Skin epidermis (tissue), 12 donors: ENCODE results near the gene OR52E1.

Experiments used
- H3K27ac ChIP-seq, 21 experiments: fragments of 200-600 bp; sonication (generic) in 11 of 21; one replicate each; pipeline ENCODE4 v1.5.0; 2020; ENCODE audit warnings: mild to moderate bottlenecking in 3 of 21, inconsistent platforms in 2 of 21, moderate library complexity in 2 of 21
- H3K4me3 ChIP-seq, 7 experiments: fragments of 200-600 bp; sonication (generic) in 2 of 7; one replicate each; pipeline ENCODE4 v1.5.0; 2020; ENCODE audit warnings: inconsistent platforms in 2 of 7, mild to moderate bottlenecking in 2 of 7, moderate library complexity in 1 of 7

Gene OR52E1

DNA sequence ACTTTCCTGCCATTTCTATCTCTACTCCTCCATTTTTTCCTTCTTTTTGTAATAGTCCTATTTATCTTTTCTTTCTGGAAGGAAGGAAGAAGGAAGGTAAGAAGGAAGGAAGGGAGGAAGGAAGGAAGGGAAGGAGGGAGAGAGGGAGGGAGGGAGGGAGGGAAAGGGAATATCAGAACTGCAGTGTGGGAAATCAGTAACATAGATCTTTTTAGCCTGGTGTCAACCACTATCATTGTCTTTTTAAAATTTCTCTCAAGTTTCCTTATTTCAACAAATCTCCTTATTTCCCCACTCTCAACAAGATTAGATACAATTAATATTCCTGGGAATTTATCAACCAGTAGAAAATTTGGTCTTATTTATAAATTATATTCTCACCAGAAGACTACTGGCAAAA lies 33.7 kb downstream of the OR52E1 start:
- Histone ChIP-seq H3K27ac (no peak overlapping the region), H3K4me3 (no peak overlapping the region)

DNA sequence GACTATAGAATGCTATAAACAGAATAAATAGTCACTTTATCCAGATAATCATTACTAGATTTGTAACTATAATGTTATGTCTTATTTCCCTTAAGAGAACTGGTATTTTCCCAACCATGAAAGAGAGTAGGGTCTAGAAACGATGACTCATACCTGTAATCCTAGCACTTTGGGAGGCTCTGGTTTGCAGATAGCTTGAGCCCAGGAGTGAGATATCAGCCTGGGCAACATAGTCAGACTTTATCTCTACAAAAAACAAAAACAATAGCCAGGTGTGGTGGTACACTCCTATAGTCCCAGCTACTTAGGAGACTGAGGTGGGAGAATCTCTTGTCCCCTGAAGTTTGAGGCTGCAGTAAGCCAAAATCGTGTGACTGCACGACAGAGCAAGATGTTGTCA lies 37.9 kb downstream of the OR52E1 start:
- Histone ChIP-seq H3K27ac (no peak overlapping the region), H3K4me3 (no peak overlapping the region)

DNA sequence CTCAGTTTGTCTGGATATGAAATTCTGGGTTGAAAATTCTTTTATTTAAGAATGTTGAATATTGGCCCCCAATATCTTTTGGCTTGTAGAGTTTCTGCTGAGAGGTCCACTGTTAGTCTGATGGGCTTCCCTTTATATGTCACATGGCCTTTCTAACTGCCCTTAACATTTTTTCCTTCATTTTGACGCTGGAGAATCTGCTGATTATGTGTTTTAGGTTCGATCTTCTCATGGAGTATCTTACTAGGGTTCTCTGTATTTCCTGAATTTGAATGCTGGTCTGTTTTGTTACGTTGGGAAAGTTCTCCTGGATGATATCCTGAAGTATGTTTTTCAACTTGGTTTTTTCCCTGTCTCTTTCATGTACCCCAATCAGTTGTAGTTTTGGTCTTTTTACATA lies 46.0 kb downstream of the OR52E1 start:
- Histone ChIP-seq H3K4me3 (no peak overlapping the region), H3K27ac (no peak overlapping the region)

DNA sequence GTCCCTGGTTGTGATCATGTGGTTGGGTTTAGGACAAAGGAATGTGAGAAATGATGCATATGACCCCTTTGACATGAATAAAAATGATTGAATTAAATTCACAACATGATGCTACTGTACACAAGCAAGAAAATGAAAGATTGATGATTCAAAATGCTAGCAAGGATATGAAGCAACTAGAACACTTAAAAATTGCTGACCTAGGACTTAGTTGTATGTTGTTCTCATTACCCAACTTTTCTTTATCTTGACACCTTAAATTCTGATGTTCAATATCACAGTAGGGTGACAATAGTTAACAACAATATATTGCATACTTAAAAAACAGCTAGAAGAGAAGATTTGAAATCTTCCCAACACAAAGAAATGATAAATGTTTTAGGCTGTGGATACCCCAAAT lies 48.2 kb downstream of the OR52E1 start:
- Histone ChIP-seq H3K27ac (no peak overlapping the region), H3K4me3 (no peak overlapping the region)

DNA sequence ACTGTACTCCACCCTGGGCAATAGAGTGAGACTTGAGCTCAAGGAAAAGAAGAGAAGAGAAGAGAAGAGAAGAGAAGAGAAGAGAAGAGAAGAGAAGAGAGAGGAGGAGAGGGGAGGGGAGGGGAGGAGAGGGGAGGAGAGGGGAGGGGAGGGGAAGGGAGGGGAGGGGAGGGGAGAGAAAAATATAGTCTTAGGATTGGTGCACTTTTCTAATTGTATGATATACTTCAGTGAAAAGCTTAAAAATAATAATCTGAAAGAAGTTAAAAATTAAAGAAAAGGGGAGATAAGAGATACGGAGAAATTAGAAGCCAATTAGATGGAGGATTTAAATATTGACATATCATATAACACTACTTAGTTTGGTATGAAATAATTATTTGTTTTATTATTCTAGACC lies 49.5 kb downstream of the OR52E1 start:
- Histone ChIP-seq H3K27ac (no peak overlapping the region), H3K4me3 (no peak overlapping the region)
